ENCODE results near the gene ORC1. TPM values are rescaled to one million over a fixed set of nuclear protein-coding genes. Genes with fewer than 3 reads are reported as not detected.

Gene ORC1
- total RNA-seq, 1 donor from 2014 or later: 10.5 TPM

- TF ChIP-seq CTCF (IDR thresholded peaks at IDR 0.05; ENCODE audit: unreplicated experiment): no peak
- Mint-ChIP-seq H3K36me3 (ENCODE audit: insufficient read depth) (peaks cover 28% of the 10 kb centered on the region), H3K9me3 (ENCODE audit: low read depth) (no peaks in the 10 kb centered on the region), H3K27me3 (no peaks in the 10 kb centered on the region), H3K4me3 (ENCODE audit: low read depth) (no peak overlapping the region), H3K27ac (no peak overlapping the region), H3K4me1 (ENCODE audit: low read depth) (no peaks in the 10 kb centered on the region)
- DNase-seq (ENCODE audit: low spot score, unreplicated experiment): no peak
Observed at GRCh38 chr1:52414942-52415341, 10.7 kb upstream of the ORC1 start.

- TF ChIP-seq CTCF (IDR thresholded peaks at IDR 0.05; ENCODE audit: unreplicated experiment): no peak
- Mint-ChIP-seq H3K36me3 (ENCODE audit: insufficient read depth) (peaks cover 25% of the 10 kb centered on the region), H3K4me1 (ENCODE audit: low read depth) (no peaks in the 10 kb centered on the region), H3K4me3 (ENCODE audit: low read depth) (no peak overlapping the region), H3K9me3 (ENCODE audit: low read depth) (no peaks in the 10 kb centered on the region), H3K27me3 (no peaks in the 10 kb centered on the region), H3K27ac (peak overlapping the region; percentile 71)
- DNase-seq (ENCODE audit: low spot score, unreplicated experiment): no peak
Observed at GRCh38 chr1:52413410-52413989, 9.3 kb upstream of the ORC1 start.

GRCh38 chr1:52404975-52405338, 734 bp upstream of the ORC1 start:
- Mint-ChIP-seq H3K36me3 (ENCODE audit: insufficient read depth) (peaks cover 16% of the 10 kb centered on the region), H3K27me3 (no peaks in the 10 kb centered on the region), H3K4me1 (ENCODE audit: low read depth) (peaks cover 27% of the 10 kb centered on the region)

DNA sequence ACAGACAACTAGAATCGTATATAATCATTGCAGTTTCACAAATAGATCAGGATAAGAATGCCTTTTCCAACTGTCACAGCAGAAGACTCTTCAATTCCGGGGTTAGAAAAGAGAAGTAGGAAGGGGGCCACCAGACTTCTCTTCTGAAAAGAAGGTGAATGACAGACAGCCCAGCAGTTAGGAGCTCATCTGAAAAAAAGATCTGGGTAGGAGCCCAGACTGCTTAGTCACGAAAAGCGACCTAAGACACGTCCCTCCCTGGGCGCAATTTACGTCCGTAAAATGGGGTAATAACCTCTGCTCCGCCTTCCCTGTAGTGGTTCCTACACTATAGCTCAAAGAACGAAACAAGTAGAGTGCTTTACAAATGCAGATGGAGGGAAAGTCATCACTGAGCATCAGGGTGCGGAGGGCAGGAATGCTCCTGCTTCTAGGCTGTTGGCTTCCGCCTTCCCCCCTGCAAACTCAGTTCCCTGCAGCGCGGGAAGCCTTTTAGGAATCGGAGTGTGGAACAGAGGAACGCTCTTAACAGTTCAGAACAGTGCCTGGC, 582 bp downstream of the ORC1 start:
- Mint-ChIP-seq H3K4me1 (ENCODE audit: low read depth) (peaks cover 27% of the 10 kb centered on the region), H3K4me3 (ENCODE audit: low read depth) (peak overlapping the region; percentile 100), H3K27ac (peak overlapping the region; percentile 99), H3K36me3 (ENCODE audit: insufficient read depth) (peaks cover 13% of the 10 kb centered on the region), H3K9me3 (ENCODE audit: low read depth) (no peaks in the 10 kb centered on the region), H3K27me3 (no peaks in the 10 kb centered on the region)
- DNase-seq (ENCODE audit: low spot score, unreplicated experiment): no peak
- TF ChIP-seq CTCF (IDR thresholded peaks at IDR 0.05; ENCODE audit: unreplicated experiment): no peak

More at GRCh38 chr1:52404975-52405338, 734 bp upstream of the ORC1 start:
- no peak for TF ChIP-seq CTCF (IDR thresholded peaks at IDR 0.05; ENCODE audit: unreplicated experiment)
- H3K27ac Mint-ChIP-seq: peak overlapping the region; percentile 99
- H3K9me3 Mint-ChIP-seq (ENCODE audit: low read depth): no peaks in the 10 kb centered on the region
- H3K4me3 Mint-ChIP-seq (ENCODE audit: low read depth): peak overlapping the region; percentile 100
- DNase-seq (ENCODE audit: low spot score, unreplicated experiment): no peak

DNA sequence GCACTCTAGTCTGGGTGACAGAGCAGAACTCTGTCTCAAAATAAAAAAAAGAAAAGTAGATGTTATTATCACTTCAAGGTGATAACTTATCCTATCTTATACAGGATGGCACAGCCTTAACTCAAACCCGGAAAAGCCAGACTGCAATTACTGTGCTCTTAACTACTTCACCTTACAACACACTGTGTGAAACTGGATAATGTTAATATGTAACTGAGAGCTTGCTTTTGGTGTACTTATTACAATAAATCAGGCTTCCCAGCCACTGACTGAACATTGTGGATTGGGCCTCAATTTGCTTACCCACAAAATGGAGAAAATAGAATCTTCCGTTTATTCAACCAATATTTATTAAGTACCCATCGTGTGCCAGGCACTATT, 1.4 kb downstream of the ORC1 start:
- no peak overlapping the region for H3K27ac Mint-ChIP-seq
- peaks cover 9% of the 10 kb centered on the region for H3K36me3 Mint-ChIP-seq (ENCODE audit: insufficient read depth)
- peak overlapping the region; percentile 100 for H3K4me3 Mint-ChIP-seq (ENCODE audit: low read depth)
- peaks cover 27% of the 10 kb centered on the region for H3K4me1 Mint-ChIP-seq (ENCODE audit: low read depth)
- H3K27me3 Mint-ChIP-seq: no peaks in the 10 kb centered on the region
- TF ChIP-seq CTCF (IDR thresholded peaks at IDR 0.05; ENCODE audit: unreplicated experiment): no peak
- DNase-seq (ENCODE audit: low spot score, unreplicated experiment): no peak
- no peaks in the 10 kb centered on the region for H3K9me3 Mint-ChIP-seq (ENCODE audit: low read depth)

All from progenitor cell of endocrine pancreas (in vitro differentiated cells).